ENCODE data around the gene MYL6B. TPM values are rescaled to one million over a fixed set of nuclear protein-coding genes. Genes with fewer than 3 reads are reported as not detected.

The MYL6B gene
- total RNA-seq, 2 experiments from 2014 or later, result 68.4 to 75.1 TPM

GRCh38 chr12:56158029-56158925 lies 5.9 kb downstream of the MYL6B start, which contains the start of gene MYL6:
MYL6 (plus strand) TSS chr12:56158359; CDS start chr12:56158402, 43 bp downstream.
- CTCF ChIA-PET, result interaction anchor here (1.3 to 2.0 kb wide), 2 partner anchors 31 to 38 kb away, joined by 4 to 9 read pairs; partner anchors contain the start of gene ESYT1

GRCh38 chr12:56158926-56159461 lies 6.6 kb downstream of the MYL6B start:
- ChIA-PET POLR2A (interaction anchor here (1.4 to 2.1 kb wide), 3 partner anchors 31 to 41 kb away, joined by 4 to 6 read pairs (median 4); partner anchors contain the start of genes ESYT1, SMARCC2 and ZC3H10), CTCF (interaction anchor here (0.5 to 2.0 kb wide), 6 partner anchors 15 to 39 kb away, joined by 3 to 9 read pairs (median 3); partner anchors contain the start of genes ESYT1 and SMARCC2)

More at GRCh38 chr12:56158029-56158925, 5.9 kb downstream of the MYL6B start, which contains the start of gene MYL6:
- POLR2A ChIA-PET, result interaction anchor here (0.6 to 2.1 kb wide), 5 partner anchors 22 to 54 kb away, joined by 3 to 6 read pairs (median 4); partner anchors contain the start of genes ESYT1, PA2G4, SMARCC2 and ZC3H10

- POLR2A ChIA-PET, result interaction anchor here (1.5 to 2.1 kb wide), 3 partner anchors 32 to 42 kb away, joined by 4 to 6 read pairs (median 4); partner anchors contain the start of genes ESYT1 and ZC3H10
- CTCF ChIA-PET, result interaction anchor here (0.5 to 2.0 kb wide), 8 partner anchors 14 to 413 kb away, joined by 3 to 9 read pairs (median 3); partner anchors contain the start of genes ESYT1 and SMARCC2
These were observed 7.2 kb downstream of the MYL6B start for GRCh38 chr12:56159482-56160192.

GRCh38 chr12:56160193-56160763 lies 7.9 kb downstream of the MYL6B start:
- ChIA-PET POLR2A (interaction anchor here (1.3 to 1.5 kb wide), 3 partner anchors 12 to 42 kb away, joined by 3 to 5 read pairs (median 4); partner anchors contain the start of gene ZC3H10), CTCF (interaction anchor here (0.6 to 2.0 kb wide), 5 partner anchors 14 to 413 kb away, joined by 3 to 9 read pairs (median 3); partner anchors contain the start of gene ESYT1)

GRCh38 chr12:56160894-56161689 lies 8.7 kb downstream of the MYL6B start:
- POLR2A ChIA-PET, result interaction anchor here (0.6 to 1.5 kb wide), 7 partner anchors 9 to 380 kb away, joined by 3 to 7 read pairs (median 4); partner anchors contain the start of genes MYL6B, RPL41 and ZC3H10
- CTCF ChIA-PET, result interaction anchor here (0.6 to 2.9 kb wide), 5 partner anchors 10 to 62 kb away, joined by 3 to 8 read pairs (median 3); partner anchors contain the start of gene MYL6B

- POLR2A ChIA-PET, result interaction anchor here (0.6 to 1.5 kb wide), 8 partner anchors 10 to 381 kb away, joined by 3 to 7 read pairs (median 3); partner anchors contain the start of genes MYL6B and RPL41
- CTCF ChIA-PET, result interaction anchor here (0.9 to 2.9 kb wide), 8 partner anchors 11 to 96 kb away, joined by 3 to 9 read pairs (median 5); partner anchors contain the start of genes ANKRD52, MYL6B and SMARCC2
These were observed 9.4 kb downstream of the MYL6B start for GRCh38 chr12:56161690-56162351.

GRCh38 chr12:56162468-56163290 lies 10.3 kb downstream of the MYL6B start:
- ChIA-PET POLR2A (interaction anchor here (0.6 to 1.5 kb wide), 7 partner anchors 11 to 1834 kb away, joined by 3 to 7 read pairs (median 3); partner anchors contain the start of genes ESYT1, MYL6B and ZC3H10), CTCF (interaction anchor here (0.8 to 2.9 kb wide), 7 partner anchors 12 to 95 kb away, joined by 3 to 9 read pairs (median 7); partner anchors contain the start of genes ANKRD52, MYL6B and SMARCC2)

GRCh38 chr12:56163533-56164344 lies 11.4 kb downstream of the MYL6B start:
- POLR2A ChIA-PET, result interaction anchor here (0.8 to 1.4 kb wide), 2 partner anchors 12 to 35 kb away, joined by 3 to 6 read pairs; partner anchors contain the start of gene ESYT1
- CTCF ChIA-PET, result interaction anchor here (0.8 to 2.9 kb wide), 5 partner anchors 18 to 44 kb away, joined by 3 to 9 read pairs (median 8); partner anchors contain the start of gene SMARCC2

GRCh38 chr12:56164345-56164729 lies 11.9 kb downstream of the MYL6B start:
- POLR2A ChIA-PET, result no interaction called here
- CTCF ChIA-PET, result interaction anchor here (1.4 to 2.9 kb wide), 2 partner anchors 17 to 45 kb away, joined by 3 to 8 read pairs; no protein-coding TSS in a partner anchor

- CTCF ChIA-PET, result interaction anchor here (1.4 kb wide), 1 partner anchor 16 kb away, joined by 3 read pairs; no protein-coding TSS in a partner anchor
- POLR2A ChIA-PET, result no interaction called here
These were observed 13.0 kb downstream of the MYL6B start for GRCh38 chr12:56165369-56165768.

- ChIA-PET CTCF (interaction anchor here (1.5 kb wide), 1 partner anchor 21 kb away, joined by 5 read pairs; no protein-coding TSS in a partner anchor), POLR2A (interaction anchor here (0.6 kb wide), 1 partner anchor 14 kb away, joined by 4 read pairs; no protein-coding TSS in a partner anchor)
These were observed 16.9 kb downstream of the MYL6B start for GRCh38 chr12:56169229-56169759.

- CTCF ChIA-PET, result interaction anchor here (0.7 kb wide), 1 partner anchor 46 kb away, joined by 3 read pairs; no protein-coding TSS in a partner anchor
- POLR2A ChIA-PET, result no interaction called here
These were observed 20.5 kb downstream of the MYL6B start for GRCh38 chr12:56172839-56173238.

- POLR2A ChIA-PET, result interaction anchor here (1.7 kb wide), 1 partner anchor 11 kb away, joined by 4 read pairs; the partner anchor contains the start of gene SMARCC2
- CTCF ChIA-PET, result interaction anchor here (1.0 kb wide), 1 partner anchor 11 kb away, joined by 3 read pairs; the partner anchor contains the start of gene SMARCC2
These were observed 26.0 kb downstream of the MYL6B start for GRCh38 chr12:56178347-56178746.

- ChIA-PET POLR2A (no interaction called here), CTCF (interaction anchor here (0.7 to 1.1 kb wide), 2 partner anchors 181 to 335 kb away, joined by 4 read pairs; no protein-coding TSS in a partner anchor)
These were observed 34.6 kb downstream of the MYL6B start for GRCh38 chr12:56186957-56187356.

Data from activated CD8-positive, alpha-beta memory T cell treated with anti-CD3 and anti-CD28 coated beads for 36 hours (primary cell).